Heart left ventricle (tissue), 16 donors: Measurements from ENCODE around the gene PAGR1. TPM values are rescaled to one million over a fixed set of nuclear protein-coding genes. Genes with fewer than 3 reads are reported as not detected.

Source experiments
- ATAC-seq, 4 donors: fragments of 200-7000 bp; cut with Tn5 transposase; one replicate each; pipeline ENCODE4 v1.9.1; 2020 to 2022; ENCODE audit warnings: moderate library complexity in 4 of 4, mild to moderate bottlenecking in 3 of 4, moderate number of reproducible peaks in 1 of 4
- DNase-seq, 5 donors: peaks; one replicate each; pipeline ENCODE4 v3.0.0-alpha.2; 2020
- H3K27ac ChIP-seq, 12 donors: fragments of 200-600 bp; sonication (generic) in 4 of 12; one replicate each; pipeline versions ENCODE4 v1.5.0 to v1.8.0; 2016 to 2022; ENCODE audit warnings: mild to moderate bottlenecking in 2 of 12
- H3K27me3 ChIP-seq, 9 donors: fragments of 200-600 bp; sonication (generic) in 2 of 9; one replicate each; pipeline versions ENCODE4 v1.5.1 to v1.8.0; 2016 to 2022; ENCODE audit warnings: mild to moderate bottlenecking in 3 of 9
- H3K36me3 ChIP-seq, 9 donors: fragments of 200-600 bp; sonication (generic) in 2 of 9; one replicate each; pipeline versions ENCODE4 v1.5.0 to v1.8.0; 2018 to 2022; ENCODE audit warnings: mild to moderate bottlenecking in 2 of 9
- H3K4me1 ChIP-seq, 12 donors: fragments of 200-600 bp; sonication (generic) in 4 of 12; one replicate each; pipeline versions ENCODE4 v1.5.0 to v1.8.0; 2016 to 2022; ENCODE audit warnings: mild to moderate bottlenecking in 3 of 12
- H3K4me3 ChIP-seq, 12 donors: fragments of 200-600 bp; sonication (generic) in 4 of 12; one replicate each; pipeline versions ENCODE4 v1.5.0 to v1.8.0; 2017 to 2022; ENCODE audit warnings: mild to moderate bottlenecking in 9 of 12, moderate library complexity in 4 of 12
- H3K9me3 ChIP-seq, 12 donors: fragments of 200-600 bp; sonication (generic) in 4 of 12; one replicate each; pipeline versions ENCODE4 v1.5.0 to v1.8.0; 2016 to 2022; ENCODE audit warnings: mild to moderate bottlenecking in 1 of 12
- POLR2A ChIP-seq, 2 donors: fragments of 450-650 bp; IDR thresholded peaks; one replicate each; pipeline ENCODE4 v1.6.1; 2017; ENCODE audit warnings: antibody characterized with exemption in 2 of 2, mild to moderate bottlenecking in 2 of 2, moderate library complexity in 2 of 2
- WGBS, 4 donors: extraction: QIAGEN DNeasy Blood & Tissue Kit in 2 of 4; methylation state at CpG; one replicate each; pipeline versions ENCODE4 v1.1.5 to v1.1.7; 2013 to 2018; 5-methylcytosine and 5-hydroxymethylcytosine counted together
- intact Hi-C, 10 donors: fragments of 100-400 bp; cut with DNase I; formaldehyde crosslinking; loops; one replicate each; pipeline versions ENCODE4 v1.11.1 to v1.14.2; 2022
- polyA plus RNA-seq, 2 donors: library from polyadenylated mRNA; stranded (reverse); fragments of 200-250 nt; gene quantifications; one replicate each; pipeline ENCODE4 v1.2.3, GENCODE V29; 2013
- total RNA-seq, 9 donors: library from RNA; depleted of rRNA in 2 of 9; stranded (reverse); fragments of >200 nt in 2 of 9; fragmentation: NEBNext Ultra II Directional in 3 of 9; extraction: Animal tissue kit (Norgen Biotek cat#: 25700) in 3 of 9; gene quantifications; one replicate each; pipeline versions ENCODE4 v1.1.0 to v1.2.4, GENCODE V29; 2016 to 2023
- TF ChIP-seq, protein P1 (sequence below), 12 donors: fragments of 200-600 bp; sonication (generic) in 4 of 12; IDR thresholded peaks; one replicate each; pipeline versions ENCODE4 v1.5.0 to v1.8.0; 2018 to 2022; ENCODE audit warnings: antibody characterized with exemption in 12 of 12, mild to moderate bottlenecking in 5 of 12
- donor health status: ischemic (EF 13 %, LVEDD 7.1; RV severe dilation, severe dysfunction).
- donor health status: healthy with polysubstance abuse.
- donor health status: DM: no; HTN: yes; CAD: no.
- donor health status: DM: no; HTN: no; CAD: no.
- donor health status: ischemic (EF 25% LVEDD 6.9; RV normal size, moderate dysfunction).
- donor health status: ischemic (EF 25% LVEDD 5.7; RV mildly dilated, moderate dysfunction).
- donor health status: healthy.
- donor health status: DM: yes; HTN: yes; CAD: no.
- donor health status: ischemic (EF 35%, LVEDD 5.7; RV mildly dilated, moderate dysfunction).
- donor health status: nonischemic (EF 11% LVEDD 7.7; RV severe dilation, severe dysfunction).
- donor health status: DM: yes; HTN: yes; CAD: no.
- donor health status: PGD.
- donor health status: ischemic (EF 29% LVEDD 5.4; RV normal size, mild dysfunction).
- donor health status: nonischemic (EF 23%, LVEDD 6.1; RV moderate dilation, normal function).

The PAGR1 gene
- total and polyA plus RNA-seq, 11 donors: 10.8 to 32.9 (median 12.7) TPM

GRCh38 chr16:29814592-29814991 lies 1.4 kb upstream of the PAGR1 start:
- ATAC-seq (no peak), DNase-seq (no peak)
- intact Hi-C loops: loop anchor here in 5 of 10 donors (5.0 to 10.0 kb wide), 5 partner anchors 33 to 190 kb away; partner anchors contain the start of genes HIRIP3 (in 1 of the 5) and INO80E (in 1 of the 5)
- H3K9me3 ChIP-seq: no peaks in the 10 kb centered on the region
- H3K4me3 ChIP-seq: peak overlapping the region in 4 of 12 donors; percentile 67 to 91 (median 74)
- peaks cover 6 to 76% (median 55%) of the 10 kb centered on the region in 12 donors for H3K4me1 ChIP-seq
- peaks cover 0 to 4% (median 0%) of the 10 kb centered on the region in 9 donors for H3K27me3 ChIP-seq
- peaks cover 0 to 28% (median 20%) of the 10 kb centered on the region in 9 donors for H3K36me3 ChIP-seq
- H3K27ac ChIP-seq: peak overlapping the region in 5 of 12 donors; percentile 90 to 97 (median 96)
- 80 to 91% (median 89%) methylated on average over 5 of the region's 5 CpGs for WGBS, 4 donors
- no peak for TF ChIP-seq POLR2A (IDR thresholded peaks at IDR 0.05)
- TF ChIP-seq, protein P1, sequence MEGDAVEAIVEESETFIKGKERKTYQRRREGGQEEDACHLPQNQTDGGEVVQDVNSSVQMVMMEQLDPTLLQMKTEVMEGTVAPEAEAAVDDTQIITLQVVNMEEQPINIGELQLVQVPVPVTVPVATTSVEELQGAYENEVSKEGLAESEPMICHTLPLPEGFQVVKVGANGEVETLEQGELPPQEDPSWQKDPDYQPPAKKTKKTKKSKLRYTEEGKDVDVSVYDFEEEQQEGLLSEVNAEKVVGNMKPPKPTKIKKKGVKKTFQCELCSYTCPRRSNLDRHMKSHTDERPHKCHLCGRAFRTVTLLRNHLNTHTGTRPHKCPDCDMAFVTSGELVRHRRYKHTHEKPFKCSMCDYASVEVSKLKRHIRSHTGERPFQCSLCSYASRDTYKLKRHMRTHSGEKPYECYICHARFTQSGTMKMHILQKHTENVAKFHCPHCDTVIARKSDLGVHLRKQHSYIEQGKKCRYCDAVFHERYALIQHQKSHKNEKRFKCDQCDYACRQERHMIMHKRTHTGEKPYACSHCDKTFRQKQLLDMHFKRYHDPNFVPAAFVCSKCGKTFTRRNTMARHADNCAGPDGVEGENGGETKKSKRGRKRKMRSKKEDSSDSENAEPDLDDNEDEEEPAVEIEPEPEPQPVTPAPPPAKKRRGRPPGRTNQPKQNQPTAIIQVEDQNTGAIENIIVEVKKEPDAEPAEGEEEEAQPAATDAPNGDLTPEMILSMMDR (IDR thresholded peaks at IDR 0.05): no peak

GRCh38 chr16:29815032-29815721 lies 775 bp upstream of the PAGR1 start:
- WGBS, 4 donors: 5 to 8% (median 7%) methylated on average over 39 of the region's 39 CpGs
- no peak for ATAC-seq
- TF ChIP-seq, protein P1 (IDR thresholded peaks at IDR 0.05): no peak
- TF ChIP-seq POLR2A (IDR thresholded peaks at IDR 0.05): no peak
- H3K4me3 ChIP-seq: peak overlapping the region; percentile 17 to 91 (median 74)
- H3K27ac ChIP-seq: peak overlapping the region in 11 of 12 donors; percentile 86 to 97 (median 94)
- H3K36me3 ChIP-seq: peaks cover 0 to 24% (median 18%) of the 10 kb centered on the region in 9 donors
- peak in 4 of 5 donors; percentile 36 to 54 (median 48) for DNase-seq
- H3K9me3 ChIP-seq: no peaks in the 10 kb centered on the region
- intact Hi-C loops: loop anchor here in 6 of 10 donors (5.0 to 10.0 kb wide), 4 partner anchors 47 to 190 kb away; partner anchors contain the start of genes CDIPT (in 3 of the 6), HIRIP3 (in 1 of the 6) and INO80E (in 1 of the 6)
- H3K27me3 ChIP-seq: peaks cover 0 to 4% (median 0%) of the 10 kb centered on the region in 9 donors
- peaks cover 3 to 76% (median 55%) of the 10 kb centered on the region in 12 donors for H3K4me1 ChIP-seq

- Histone ChIP-seq H3K27ac (peak overlapping the region; percentile 84 to 97 (median 93)), H3K4me1 (peaks cover 3 to 73% (median 53%) of the 10 kb centered on the region in 12 donors), H3K9me3 (no peaks in the 10 kb centered on the region), H3K27me3 (peaks cover 0 to 4% (median 0%) of the 10 kb centered on the region in 9 donors), H3K36me3 (peaks cover 0 to 20% (median 15%) of the 10 kb centered on the region in 9 donors), H3K4me3 (peak overlapping the region; percentile 45 to 91 (median 74))
- TF ChIP-seq, protein P1 (IDR thresholded peaks at IDR 0.05): no peak
- no peak for TF ChIP-seq POLR2A (IDR thresholded peaks at IDR 0.05)
- 4 to 6% (median 5%) methylated on average over 22 to 37 of the region's 37 CpGs for WGBS, 4 donors
- ATAC-seq (peak; percentile 15 to 54 (median 48)), DNase-seq (peak; percentile 70 to 85 (median 77))
- intact Hi-C loops: loop anchor here in 6 of 10 donors (5.0 to 10.0 kb wide), 4 partner anchors 45 to 188 kb away; partner anchors contain the start of genes CDIPT (in 3 of the 6), HIRIP3 (in 1 of the 6) and INO80E (in 1 of the 6)
These were observed 916 bp downstream of the PAGR1 start for GRCh38 chr16:29816694-29817441.
